DND-41 (cell line): Measurements from ENCODE around the gene CNRIP1.

Source experiments
- CTCF ChIP-seq: IDR thresholded peaks from 2 replicates; pipeline ENCODE4 v1.5.1; 2012; ENCODE audit warnings: borderline replicate concordance, low read length, moderate library complexity, mild to moderate bottlenecking; ENCODE audit not compliant: poor library complexity, severe bottlenecking; ENCODE audit errors: extremely low read depth
- EZH2 ChIP-seq: IDR thresholded peaks from 3 replicates; pipeline ENCODE4 v1.6.1; 2012; ENCODE audit warnings: borderline replicate concordance, low read depth, mild to moderate bottlenecking, moderate library complexity, low read length, inconsistent platforms; ENCODE audit not compliant: severe bottlenecking

- TF ChIP-seq CTCF (peak; percentile 39), EZH2 (no peak)
Observed at GRCh38 chr2:68357605-68358337, 38.0 kb upstream of the CNRIP1 start.
